GM12878 (cell line): ENCODE results near the gene FOXO3. TPM values are rescaled to one million over a fixed set of nuclear protein-coding genes. Genes with fewer than 3 reads are reported as not detected.

Experiments
- ATAC-seq: fragments of 200-7000 bp; cut with Tn5 transposase; 3 replicates; pipeline ENCODE4 v1.9.1; 2020; ENCODE audit warnings: mild to moderate bottlenecking, moderate library complexity
- BruUV-seq: library from RNA; stranded (reverse); fragments of 400-500 nt; replicated peaks from 2 replicates; lab custom pipeline; 2021; lab: Mats Ljungman, UMichigan
- CTCF ChIA-PET: fragments of 300-600 bp; sonication (Branson Sonifier 250); formaldehyde crosslinking; extraction: SDS; loops from one replicate; lab custom pipeline; 2021; ENCODE audit warnings: inconsistent platforms; lab: Yijun Ruan, JAX
- POLR2A ChIA-PET: fragments of 350-600 bp; formaldehyde crosslinking; extraction: SDS; loops from one replicate; lab custom pipeline; 2021; ENCODE audit warnings: inconsistent platforms; lab: Charles Lee
- RAD21 ChIA-PET: fragments of 300-600 bp; sonication (Branson Sonifier 250); formaldehyde crosslinking; loops from one replicate; lab custom pipeline; 2023; ENCODE audit warnings: antibody characterized with exemption; ENCODE audit not compliant: unreplicated experiment; lab: Charles Lee
- SMC1A ChIA-PET: fragments of 300-600 bp; sonication (Branson Sonifier 250); formaldehyde crosslinking; loops from one replicate; lab custom pipeline; 2023; ENCODE audit not compliant: unreplicated experiment, uncharacterized antibody; lab: Charles Lee
- DNase-seq: peaks from one replicate; pipeline ENCODE4 v3.0.0-alpha.2; 2011; ENCODE audit warnings: low read depth, low spot score
- FAIRE-seq: peaks from 3 replicates; lab custom pipeline; 2011; peaks lifted over from hg19 to GRCh38; lab: Jason Lieb, UNC
- H2AFZ ChIP-seq: 2 replicates; pipeline ENCODE4 v1.6.0; 2011; ENCODE audit warnings: low read depth, low read length, control low read depth; ENCODE audit not compliant: control insufficient read depth
- H3K27ac ChIP-seq: 2 replicates; pipeline ENCODE4 v1.5.1; 2011; ENCODE audit warnings: control low read depth; ENCODE audit not compliant: control insufficient read depth, insufficient read depth
- H3K27me3 ChIP-seq, 2 experiments: replicated peaks in 1 of 2; 2 replicates each; pipeline versions ENCODE4 v1.6.0 to v1.6.1; 2011; ENCODE audit warnings: low read length in 1 of 2; ENCODE audit not compliant: control insufficient read depth in 2 of 2, insufficient read depth in 2 of 2
- H3K36me3 ChIP-seq, 2 experiments: 2 replicates each; pipeline ENCODE4 v1.5.1; 2011; ENCODE audit warnings: low read length in 1 of 2; ENCODE audit not compliant: control insufficient read depth in 2 of 2, insufficient read depth in 2 of 2
- H3K4me1 ChIP-seq: 2 replicates; pipeline ENCODE4 v1.6.1; 2011; ENCODE audit warnings: mild to moderate bottlenecking, low read length, moderate library complexity, mixed read lengths; ENCODE audit not compliant: control insufficient read depth, insufficient read depth
- H3K4me2 ChIP-seq: 2 replicates; pipeline ENCODE4 v1.6.0; 2011; ENCODE audit warnings: control low read depth; ENCODE audit not compliant: control insufficient read depth, insufficient read depth
- H3K4me3 ChIP-seq: fragments of 200-600 bp; sonication (generic); 2 replicates; pipeline ENCODE4 v1.5.1; 2016
- H3K79me2 ChIP-seq: 2 replicates; pipeline ENCODE4 v1.6.0; 2011; ENCODE audit warnings: low read length; ENCODE audit not compliant: control insufficient read depth, insufficient read depth
- H3K9ac ChIP-seq: 2 replicates; pipeline ENCODE4 v1.8.0; 2011; ENCODE audit warnings: low read length, control low read depth, mixed read lengths; ENCODE audit not compliant: control insufficient read depth, insufficient read depth
- H3K9me3 ChIP-seq: replicated peaks from 3 replicates; pipeline ENCODE4 v1.5.1; 2011; ENCODE audit warnings: mild to moderate bottlenecking, low read length; ENCODE audit not compliant: control insufficient read depth, insufficient read depth
- H4K20me1 ChIP-seq: 2 replicates; pipeline ENCODE4 v1.6.0; 2011; ENCODE audit not compliant: control insufficient read depth, insufficient read depth
- BHLHE40 ChIP-seq, 2 experiments: fragments of 450-650 bp in 1 of 2; IDR thresholded peaks; 2 replicates each; pipeline ENCODE4 v1.6.1; 2011 to 2017; ENCODE audit warnings: low read depth in 2 of 2, borderline replicate concordance in 1 of 2, improper control_type of control experiment in 1 of 2, low read length in 1 of 2, mild to moderate bottlenecking in 1 of 2
- CEBPB ChIP-seq, 2 experiments: fragments of 150-350 bp in 1 of 2; IDR thresholded peaks; 2 replicates each; pipeline ENCODE4 v1.6.1; 2012 to 2014; ENCODE audit warnings: low read depth in 2 of 2, low read length in 2 of 2, borderline replicate concordance in 1 of 2, inconsistent platforms in 1 of 2
- CREM ChIP-seq: IDR thresholded peaks from 2 replicates; pipeline ENCODE4 v1.6.1; 2014; ENCODE audit warnings: antibody characterized with exemption, low read depth
- ESRRA ChIP-seq: IDR thresholded peaks from 2 replicates; pipeline ENCODE4 v1.6.1; 2012; ENCODE audit warnings: mild to moderate bottlenecking, low read length, improper control_type of control experiment
- GATAD2B ChIP-seq: fragments of 450-650 bp; conservative IDR thresholded peaks from 2 replicates; pipeline ENCODE4 v1.6.1; 2017; ENCODE audit warnings: low read depth, mild to moderate bottlenecking, moderate library complexity
- ZNF384 ChIP-seq: IDR thresholded peaks from 2 replicates; pipeline ENCODE4 v1.6.1; 2012; ENCODE audit warnings: low read depth, mild to moderate bottlenecking, low read length, improper control_type of control experiment, borderline replicate concordance
- WGBS: methylation state at CpG from one replicate; pipeline ENCODE4 v1.1.6; 2016; ENCODE audit warnings: low lambda C conversion rate; ENCODE audit not compliant: insufficient replicate concordance, insufficient coverage; ENCODE audit errors: missing lambda C conversion rate; 5-methylcytosine and 5-hydroxymethylcytosine counted together
- in situ Hi-C: fragments of 300-500 bp; cut with MboI; formaldehyde crosslinking; loops from 9 replicates; pipeline ENCODE4 v1.14.3; 2018; ENCODE audit warnings: mixed read lengths
- intact Hi-C: fragments of 100-400 bp; cut with micrococcal nuclease; formaldehyde crosslinking; loops from one replicate; pipeline ENCODE4 v1.14.2; 2022; ENCODE audit not compliant: unreplicated experiment
- polyA plus RNA-seq, 11 experiments: library from polyadenylated mRNA; depleted of rRNA in 4 of 11; unstranded in 6 of 11; stranded (reverse) in 5 of 11; fragments of >200 nt; fragmentation: Nextera tagmentation in 4 of 11; fragmentation: Illumina TruSeq in 1 of 11; extraction: Ambion mirVana in 4 of 11; extraction: Trizol in 1 of 11; gene quantifications; 1 replicate in 1 of 11; 2 replicates in 10 of 11; pipeline versions ENCODE4 v1.2.1 to v1.2.3, GENCODE V29; 2011 to 2016; ENCODE audit warnings: inconsistent platforms in 2 of 11, missing spikeins in 2 of 11, low read depth in 1 of 11
- total RNA-seq, 4 experiments: library from RNA; depleted of rRNA in 3 of 4; stranded (reverse); fragments of >200 nt in 3 of 4; fragmentation: Illumina TruSeq in 1 of 4; extraction: Trizol in 1 of 4; gene quantifications; 2 replicates each; pipeline versions ENCODE4 v1.2.1 to v1.2.3, GENCODE V29; 2013 to 2021

Gene FOXO3
- total and polyA plus RNA-seq, 10 of the 15 experiments (the other 5 are each of a cell fraction or from before 2014, with no cell fraction given), result 0.82 to 4.5 (median 1.7) TPM

DNA sequence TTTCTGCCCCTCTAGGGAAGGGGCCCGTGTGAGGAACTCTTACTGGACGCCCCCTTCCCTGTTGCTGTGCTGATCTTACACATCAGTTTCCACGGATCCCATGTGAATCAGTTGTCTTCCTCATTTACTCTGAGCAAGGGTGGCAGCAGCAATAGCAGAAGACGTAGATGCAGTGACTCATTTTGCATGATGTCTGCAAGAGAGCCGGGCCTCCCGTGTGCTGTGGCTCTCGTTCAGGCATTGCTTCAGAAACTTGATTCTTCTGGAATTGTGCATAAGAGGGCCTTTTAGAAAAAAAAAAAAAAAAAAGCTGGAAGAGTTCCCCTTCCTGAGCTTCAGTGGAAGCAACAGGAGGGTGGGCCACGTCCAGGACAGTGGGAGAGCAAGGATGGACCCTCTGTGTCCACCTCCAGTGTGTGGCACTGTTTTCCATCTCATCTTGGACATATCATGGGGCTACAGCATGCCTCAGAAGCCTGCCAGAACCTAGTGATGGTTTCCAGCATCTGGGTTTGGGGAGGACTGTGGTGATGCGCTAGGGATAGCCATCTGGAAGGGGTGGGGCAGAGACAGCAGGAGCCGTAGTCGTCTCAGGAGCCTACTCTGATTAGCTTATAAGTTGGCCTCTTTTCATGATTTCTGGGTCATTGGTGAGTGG lies 62.1 kb downstream of the FOXO3 start:
- Histone ChIP-seq H3K36me3 (peaks cover 0 to 3% of the 10 kb centered on the region in 2 experiments; a peak in 2 of 4 replicates), H3K9ac (no peak overlapping the region), H3K4me2 (no peak overlapping the region), H3K4me1 (peaks cover 16% of the 10 kb centered on the region), H3K4me3 (no peak overlapping the region), H3K27ac (no peak overlapping the region), H3K79me2 (peaks cover 25% of the 10 kb centered on the region), H3K9me3 (no peaks in the 10 kb centered on the region), H2AFZ (no peak overlapping the region), H3K27me3 (no peaks in the 10 kb centered on the region), H4K20me1 (peaks cover 3% of the 10 kb centered on the region; the same call in 1 of the 2 replicates)
- intact Hi-C loops (no loop called here), in situ Hi-C loops (no loop called here)
- no peak for ATAC-seq
- no peak for TF ChIP-seq BHLHE40 (IDR thresholded peaks at IDR 0.05; ENCODE audit: borderline replicate concordance in 1 of 2, low read depth in 2 of 2, low read length in 1 of 2)
- no peak for TF ChIP-seq CEBPB (IDR thresholded peaks at IDR 0.05; ENCODE audit: borderline replicate concordance in 1 of 2, low read depth in 2 of 2, low read length in 2 of 2)
- no peak for TF ChIP-seq CREM
- CTCF ChIA-PET, result interaction anchor here (1.0 kb wide), 1 partner anchor 19 kb away, joined by 3 read pairs; no protein-coding TSS in a partner anchor
- BruUV-seq, result no TSS peak
- POLR2A ChIA-PET, result interaction anchor here (0.6 kb wide), 1 partner anchor 10 kb away, joined by 3 read pairs; no protein-coding TSS in a partner anchor
- SMC1A ChIA-PET, result interaction anchor here (0.7 to 2.1 kb wide), 4 partner anchors 11 to 122 kb away, joined by 3 to 6 read pairs (median 3); no protein-coding TSS in a partner anchor
- RAD21 ChIA-PET, result interaction anchor here (0.7 kb wide), 1 partner anchor 29 kb away, joined by 4 read pairs; no protein-coding TSS in a partner anchor
- no peak for FAIRE-seq
- WGBS, result 56% methylated on average over 11 of the region's 11 CpGs
- no peak for DNase-seq

DNA sequence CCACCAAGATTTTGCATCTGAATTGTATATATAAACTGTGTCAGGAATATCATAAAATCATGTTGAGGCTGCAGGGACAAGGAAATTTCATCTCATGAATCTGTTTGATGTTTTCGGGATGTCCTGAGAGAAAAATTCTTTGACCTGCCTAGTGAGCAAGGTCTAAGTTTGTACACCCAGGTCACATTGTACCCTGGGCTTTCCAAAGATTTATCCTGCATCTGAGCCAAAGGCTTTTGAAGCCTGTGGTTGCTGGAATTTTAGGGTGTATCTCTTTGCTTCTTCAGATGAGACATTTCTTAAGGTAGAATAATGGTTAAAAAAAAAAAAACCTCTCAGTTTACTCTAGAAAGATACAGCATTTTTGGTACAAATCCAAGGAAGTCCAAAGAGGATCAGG lies 63.3 kb downstream of the FOXO3 start:
- CTCF ChIA-PET, result interaction anchor here (0.7 to 1.0 kb wide), 2 partner anchors 17 to 449 kb away, joined by 3 read pairs; no protein-coding TSS in a partner anchor

More for the DNA sequence above, 63.3 kb downstream of the FOXO3 start:
- ChIA-PET SMC1A (interaction anchor here (1.2 to 2.1 kb wide), 2 partner anchors 26 to 38 kb away, joined by 4 to 6 read pairs; no protein-coding TSS in a partner anchor), RAD21 (interaction anchor here (1.2 kb wide), 1 partner anchor 15 kb away, joined by 3 read pairs; no protein-coding TSS in a partner anchor), POLR2A (interaction anchor here (0.7 kb wide), 1 partner anchor 80 kb away, joined by 3 read pairs; no protein-coding TSS in a partner anchor)
- no peak for DNase-seq
- Histone ChIP-seq H3K79me2 (peaks cover 23% of the 10 kb centered on the region), H3K4me1 (peaks cover 11% of the 10 kb centered on the region), H3K27me3 (no peaks in the 10 kb centered on the region), H2AFZ (no peak overlapping the region), H3K9me3 (no peaks in the 10 kb centered on the region), H3K4me3 (no peak overlapping the region), H3K4me2 (no peak overlapping the region), H3K27ac (no peak overlapping the region), H4K20me1 (peaks cover 3% of the 10 kb centered on the region; the same call in 1 of the 2 replicates), H3K36me3 (peaks cover 0 to 3% of the 10 kb centered on the region in 2 experiments; a peak in 2 of 4 replicates), H3K9ac (no peak overlapping the region)
- intact Hi-C loops (no loop called here), in situ Hi-C loops (no loop called here)
- WGBS, result 100% methylated on average over 1 of the region's 1 CpG
- no peak for FAIRE-seq
- no peak for TF ChIP-seq GATAD2B
- TF ChIP-seq ESRRA, result no peak
- no peak for TF ChIP-seq ZNF384
- no TSS peak for BruUV-seq
- ATAC-seq, result no peak
